Measurements from ENCODE around the gene CELF1.

DNA sequence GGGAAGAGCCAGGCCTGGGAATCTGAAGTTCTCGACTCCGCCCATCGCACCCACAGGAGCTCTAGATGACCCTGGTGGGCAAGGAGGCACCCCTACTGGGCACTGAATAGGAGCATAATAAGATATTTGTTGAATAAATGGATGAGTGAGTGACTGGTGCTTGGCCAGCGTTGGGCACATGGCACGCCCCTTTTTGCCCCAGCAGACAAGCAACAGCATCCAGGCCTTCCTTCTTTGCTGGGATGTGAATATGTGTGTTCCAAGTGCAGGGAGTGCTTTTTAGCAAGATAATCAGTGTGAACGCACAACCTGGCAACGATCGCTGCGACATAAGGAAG is 443 bp upstream of the CELF1 start:
- TF ChIP-seq POLR2A (IDR thresholded peaks at IDR 0.05; ENCODE audit: low read depth, low read length) (no peak), TAF1 (IDR thresholded peaks at IDR 0.05; ENCODE audit: low read depth, low read length) (no peak), POLR2AphosphoS5 (IDR thresholded peaks at IDR 0.05; ENCODE audit: low read depth, low read length) (no peak), POU2F2 (IDR thresholded peaks at IDR 0.05; ENCODE audit: low read depth, low read length) (no peak), PAX5 (IDR thresholded peaks at IDR 0.05; ENCODE audit: insufficient read depth, low read length, severe bottlenecking) (no peak), SPI1 (IDR thresholded peaks at IDR 0.05; ENCODE audit: low read depth, low read length) (no peak)

Measured in GM12891 (cell line).